ENCODE results near the gene ASIC4.

The ASIC4 gene

DNA sequence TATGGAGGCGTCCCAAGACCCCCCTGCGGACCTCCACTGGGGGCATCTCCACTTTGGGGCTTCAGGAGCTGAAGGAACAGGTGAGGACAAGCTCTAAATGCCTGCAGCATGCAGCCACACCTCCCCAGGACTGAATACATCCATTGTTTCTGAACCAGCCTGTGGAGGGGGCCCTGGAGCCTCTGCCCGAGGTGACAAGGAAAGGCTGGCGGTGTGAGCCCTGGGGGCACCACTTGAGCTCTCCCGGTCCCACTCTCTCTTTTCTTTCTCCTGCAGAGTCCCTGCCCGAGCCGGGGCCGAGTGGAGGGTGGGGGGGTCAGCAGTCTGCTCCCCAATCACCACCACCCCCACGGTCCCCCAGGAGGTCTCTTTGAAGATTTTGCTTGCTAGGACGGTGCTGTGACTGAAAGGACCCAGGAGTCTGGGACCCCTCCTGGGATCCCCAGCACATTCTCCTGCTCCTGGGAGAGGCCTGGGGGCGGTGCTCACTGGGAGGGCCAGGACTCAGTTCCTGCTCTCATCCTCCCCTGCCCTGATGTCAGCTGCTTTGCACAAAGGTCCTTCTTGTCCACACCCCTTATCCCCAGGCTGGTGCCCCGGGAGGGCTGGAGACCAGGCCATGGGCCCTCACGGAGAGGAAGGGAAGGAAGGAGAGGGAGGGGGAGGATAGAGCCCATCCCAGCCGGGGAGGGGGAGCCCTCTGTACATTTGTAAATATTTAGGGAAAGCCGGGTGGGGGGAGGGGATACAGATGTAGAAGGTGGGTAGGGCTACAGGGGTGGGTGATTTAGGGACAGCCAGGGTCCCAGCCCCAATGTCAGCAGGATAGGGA lies 23.6 kb downstream of the ASIC4 start:
- no peak for DNase-seq

- DNase-seq, result no peak
Measured at GRCh38 chr2:219538504-219538951, 24.2 kb downstream of the ASIC4 start.

GRCh38 chr2:219538956-219539788 lies 24.9 kb downstream of the ASIC4 start:
- no peak for DNase-seq

DNA sequence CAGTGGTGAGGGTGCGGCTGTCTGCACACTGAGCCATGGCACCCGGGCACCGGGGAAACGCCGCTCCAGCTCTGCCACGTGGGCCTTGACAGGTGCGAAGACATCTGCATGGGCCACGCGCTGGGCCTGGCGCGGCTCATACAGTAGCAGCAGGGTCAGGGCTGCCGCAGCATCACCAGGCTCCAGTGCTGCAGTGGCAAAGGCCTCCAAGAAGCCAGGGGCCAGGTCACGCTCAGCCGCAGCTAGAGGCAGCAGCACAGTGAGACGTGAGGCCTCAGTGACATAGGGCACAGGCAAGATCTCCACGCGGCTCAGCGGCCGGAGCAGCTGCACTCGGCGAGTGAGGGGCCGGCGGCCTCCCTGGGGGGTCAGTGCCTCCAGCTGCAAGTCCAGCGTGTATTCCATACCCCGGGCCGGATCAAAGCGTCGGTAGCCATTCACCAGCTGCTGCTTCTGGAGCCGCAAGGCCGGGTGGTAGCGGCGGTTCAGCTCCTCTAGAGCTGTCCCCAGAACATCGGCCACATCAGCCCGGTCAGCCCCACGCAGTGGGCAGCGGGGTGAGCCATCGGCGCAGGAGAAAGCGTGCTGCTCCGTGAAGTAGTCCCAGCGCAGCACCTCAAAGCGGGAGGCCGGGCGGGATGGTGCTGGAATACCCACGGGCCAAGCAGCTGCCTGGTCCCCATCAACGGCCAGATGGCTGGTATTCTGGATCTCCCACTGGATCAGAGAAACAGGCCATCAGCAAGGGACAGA lies 25.8 kb downstream of the ASIC4 start:
- DNase-seq, result no peak

- no peak for DNase-seq
Measured at GRCh38 chr2:219540784-219541504, 26.7 kb downstream of the ASIC4 start.

GRCh38 chr2:219541611-219542180 lies 27.4 kb downstream of the ASIC4 start:
- DNase-seq, result peak; percentile 84

GRCh38 chr2:219542931-219543595 lies 28.8 kb downstream of the ASIC4 start:
- no peak for DNase-seq

- peak; percentile 96 for DNase-seq
Measured at GRCh38 chr2:219543596-219544358, 29.5 kb downstream of the ASIC4 start, which contains the start of the genes CHPF and TMEM198. TSS of gene CHPF (minus strand) at chr2:219543809. CDS start at chr2:219543538, 271 bp downstream. TSS of gene TMEM198 (plus strand) at chr2:219544028. CDS start at chr2:219544728, 700 bp downstream.

DNA sequence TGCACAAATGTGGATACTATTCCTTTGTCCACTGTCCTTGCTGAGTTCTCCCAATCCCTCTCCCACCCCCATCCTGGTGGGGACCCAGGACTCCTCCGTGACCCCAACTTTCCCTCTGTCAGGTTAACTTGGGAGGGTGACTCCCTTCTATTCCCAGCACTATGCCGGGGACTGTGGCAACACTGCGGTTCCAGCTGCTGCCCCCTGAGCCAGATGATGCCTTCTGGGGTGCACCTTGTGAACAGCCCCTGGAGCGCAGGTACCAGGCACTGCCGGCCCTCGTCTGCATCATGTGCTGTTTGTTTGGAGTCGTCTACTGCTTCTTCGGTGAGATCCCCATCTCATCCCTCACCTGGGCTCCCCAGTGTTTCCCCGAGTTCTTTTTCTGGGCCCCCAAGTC lies 30.3 kb downstream of the ASIC4 start:
- DNase-seq, result no peak

- no peak for DNase-seq
Measured at GRCh38 chr2:219545295-219545942, 31.1 kb downstream of the ASIC4 start.

- no peak for DNase-seq
Measured at GRCh38 chr2:219545943-219546352, 31.7 kb downstream of the ASIC4 start.

GRCh38 chr2:219547621-219548020 lies 33.3 kb downstream of the ASIC4 start:
- no peak for DNase-seq

DNA sequence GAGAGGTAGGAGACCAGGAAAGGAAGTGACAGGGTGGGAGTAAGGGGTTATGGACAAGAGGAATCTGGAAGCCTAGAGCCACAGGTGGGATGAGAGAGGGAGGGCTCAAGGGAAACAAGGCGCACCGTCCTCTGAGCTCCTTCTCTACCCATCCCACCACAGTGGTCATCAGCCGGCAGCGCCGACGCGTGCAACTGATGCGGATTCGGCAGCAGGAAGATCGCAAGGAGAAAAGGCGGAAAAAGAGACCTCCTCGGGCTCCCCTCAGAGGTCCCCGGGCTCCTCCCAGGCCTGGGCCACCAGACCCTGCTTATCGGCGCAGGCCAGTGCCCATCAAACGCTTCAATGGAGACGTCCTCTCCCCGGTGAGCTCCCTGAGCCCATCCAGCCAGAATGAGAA lies 34.7 kb downstream of the ASIC4 start:
- DNase-seq, result no peak

GRCh38 chr2:219549619-219550018 lies 35.3 kb downstream of the ASIC4 start:
- no peak for DNase-seq

DNA sequence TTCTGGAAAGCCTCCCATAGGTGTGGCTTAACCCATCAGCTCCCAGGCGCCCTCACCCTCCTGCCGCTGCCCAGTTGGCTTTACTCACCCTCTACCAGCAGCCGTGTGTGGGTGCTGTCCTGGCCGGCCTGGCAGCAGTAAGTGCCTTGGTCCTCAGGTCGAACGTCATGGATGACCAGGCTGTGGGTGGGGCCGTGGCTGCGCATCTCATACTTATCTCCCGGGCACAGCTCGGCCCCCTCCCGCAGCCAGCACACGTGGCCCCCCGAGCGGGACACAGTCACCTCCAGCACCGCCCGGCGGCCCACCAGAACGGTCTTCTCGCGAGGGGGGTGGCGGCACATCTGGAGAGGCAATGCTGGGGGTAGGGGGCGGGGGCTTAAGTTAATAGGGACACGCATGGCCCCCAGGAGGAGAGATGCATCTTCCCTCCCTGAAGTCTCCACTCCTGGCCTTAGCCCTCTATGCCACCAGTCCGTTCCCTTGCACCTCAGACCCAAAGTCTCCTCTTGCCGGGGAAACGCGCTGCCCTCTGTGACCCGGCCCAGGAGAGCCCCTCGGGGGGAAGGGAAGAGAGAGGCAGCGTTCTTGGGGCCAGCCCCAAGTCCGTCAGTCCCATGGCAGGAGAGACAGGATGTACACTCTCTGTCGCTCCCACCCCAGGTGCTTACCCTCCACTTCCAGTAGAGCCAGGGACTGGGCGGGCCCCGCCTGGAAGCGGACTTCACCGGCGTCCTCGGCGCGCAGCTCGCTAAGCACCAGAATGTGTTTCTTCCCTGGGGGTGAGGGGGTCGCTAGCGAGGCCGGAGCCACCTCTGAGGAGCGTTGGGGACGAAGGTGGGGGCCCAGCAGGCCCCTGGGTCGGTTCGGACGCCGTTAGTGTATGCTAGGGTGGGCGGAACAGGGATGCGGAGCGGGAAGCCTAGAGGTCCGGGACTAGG lies 37.4 kb downstream of the ASIC4 start:
- DNase-seq, result no peak

DNA sequence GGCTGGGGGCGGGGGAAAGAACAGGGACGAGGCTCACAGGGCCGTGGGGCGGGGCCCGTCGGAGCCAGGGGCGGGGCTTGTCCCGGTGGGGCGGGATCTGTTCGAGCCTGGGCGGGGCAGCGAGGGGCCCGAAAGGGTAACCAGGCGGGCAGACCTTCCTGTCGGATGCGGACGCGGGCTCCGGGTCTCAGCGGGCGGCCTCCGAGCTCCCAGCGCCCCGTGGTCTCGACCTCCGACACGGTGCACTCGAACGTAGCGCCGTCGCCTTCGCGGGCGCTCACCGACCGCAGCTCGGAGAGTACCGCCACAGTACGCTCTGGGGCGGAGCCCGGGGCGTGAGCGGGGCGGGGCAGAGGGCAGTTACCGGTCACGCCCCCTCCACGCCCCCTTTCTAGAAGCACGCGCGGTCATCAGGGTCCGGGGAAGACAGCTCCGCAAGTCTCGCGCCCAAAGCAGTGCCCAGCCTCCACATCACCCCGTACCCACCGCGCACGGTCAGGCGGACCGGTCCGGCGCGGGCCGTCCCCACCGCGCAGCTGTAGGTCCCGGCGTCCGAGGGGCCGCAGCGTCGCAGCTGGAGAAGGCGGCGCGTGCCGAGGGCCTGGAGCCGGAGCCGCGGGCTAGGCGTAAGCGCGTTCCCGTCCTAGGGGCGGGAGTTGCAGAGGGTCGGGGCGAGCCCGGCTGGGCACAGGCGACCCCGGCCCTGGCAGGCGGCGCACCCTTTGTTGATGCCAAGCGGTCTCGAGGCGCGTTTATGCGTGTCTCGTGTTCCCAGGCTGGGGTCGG lies 38.3 kb downstream of the ASIC4 start:
- peak; percentile 53 for DNase-seq

- no peak for DNase-seq
Measured at GRCh38 chr2:219553168-219553417, 38.8 kb downstream of the ASIC4 start.

DNA sequence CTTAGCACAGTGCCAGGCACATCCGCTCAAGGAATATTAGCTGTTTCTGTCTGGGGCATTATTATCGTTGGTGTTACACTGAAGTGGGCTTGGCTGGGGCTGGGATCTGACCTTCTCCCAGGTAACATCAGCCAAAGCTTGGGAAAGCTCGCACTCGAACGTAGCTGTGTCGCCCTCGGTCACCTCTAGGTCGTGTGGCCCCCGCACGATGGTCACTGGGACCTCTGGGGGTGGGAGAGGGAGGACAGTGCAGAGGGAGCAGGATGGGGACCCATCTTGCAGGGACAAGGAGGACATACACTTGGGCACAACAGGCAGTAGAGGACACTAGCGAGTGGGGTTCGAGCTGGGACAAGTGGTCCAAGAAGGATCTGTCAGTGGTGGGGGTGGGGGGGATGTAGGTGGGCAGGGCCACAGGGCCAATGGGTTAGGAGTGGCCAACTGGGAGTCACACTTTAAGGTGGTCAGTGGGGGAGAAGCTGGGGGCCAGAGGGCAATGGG lies 39.2 kb downstream of the ASIC4 start:
- DNase-seq, result no peak

Measured in CD4-positive, alpha-beta T cell treated with Interleukin-4 for 4 hours (primary cell).